Keratinocyte (primary cell): Measurements from ENCODE around the gene ERBB4. TPM values are rescaled to one million over a fixed set of nuclear protein-coding genes. Genes with fewer than 3 reads are reported as not detected.

Experiments
- DNase-seq: peaks from one replicate; pipeline ENCODE4 v3.0.0-alpha.2; 2011; ENCODE audit warnings: low read depth, missing footprints, low spot score
- FAIRE-seq: peaks from 2 replicates; lab custom pipeline; 2011; peaks lifted over from hg19 to GRCh38; lab: Jason Lieb, UNC
- H2AFZ ChIP-seq: 2 replicates; pipeline ENCODE4 v1.6.0; 2012; ENCODE audit warnings: low read length, control low read depth, inconsistent platforms; ENCODE audit not compliant: control insufficient read depth
- H3K27ac ChIP-seq: 2 replicates; pipeline ENCODE4 v1.5.1; 2011; ENCODE audit warnings: low read length; ENCODE audit not compliant: control insufficient read depth, insufficient read depth
- H3K27me3 ChIP-seq: 3 replicates; pipeline ENCODE4 v1.6.0; 2011; ENCODE audit warnings: low read length; ENCODE audit not compliant: control insufficient read depth, insufficient read depth; ENCODE audit errors: extremely low read depth
- H3K36me3 ChIP-seq, 2 experiments: 2 replicates in 1 of 2; 3 replicates in 1 of 2; pipeline ENCODE4 v1.5.1; 2011; ENCODE audit warnings: low read length in 2 of 2, mild to moderate bottlenecking in 1 of 2; ENCODE audit not compliant: control insufficient read depth in 2 of 2, insufficient read depth in 2 of 2; ENCODE audit errors: extremely low read depth in 1 of 2
- H3K4me1 ChIP-seq: 3 replicates; pipeline ENCODE4 v1.5.1; 2011; ENCODE audit warnings: low read length; ENCODE audit not compliant: control insufficient read depth, insufficient read depth; ENCODE audit errors: extremely low read depth
- H3K4me2 ChIP-seq: 3 replicates; pipeline ENCODE4 v1.6.0; 2011; ENCODE audit warnings: low read depth, low read length; ENCODE audit not compliant: control insufficient read depth, insufficient read depth; ENCODE audit errors: extremely low read depth
- H3K4me3 ChIP-seq, 3 experiments: fragments of 200-600 bp in 1 of 3; sonication (generic) in 1 of 3; 2 replicates in 2 of 3; 3 replicates in 1 of 3; pipeline ENCODE4 v1.5.1; 2011 to 2016; ENCODE audit warnings: low read length in 3 of 3, mild to moderate bottlenecking in 3 of 3, control low read depth in 2 of 3, inconsistent platforms in 1 of 3, low read depth in 1 of 3, mixed read lengths in 1 of 3, mixed run types in 1 of 3, moderate library complexity in 1 of 3; ENCODE audit not compliant: control insufficient read depth in 2 of 3, insufficient read depth in 2 of 3; ENCODE audit errors: extremely low read depth in 1 of 3
- H3K79me2 ChIP-seq: 2 replicates; pipeline ENCODE4 v1.6.0; 2012; ENCODE audit warnings: low read length; ENCODE audit not compliant: control insufficient read depth, insufficient read depth
- H3K9ac ChIP-seq: 3 replicates; pipeline ENCODE4 v1.6.0; 2011; ENCODE audit warnings: low read length; ENCODE audit not compliant: control insufficient read depth, insufficient read depth; ENCODE audit errors: extremely low read depth
- H3K9me1 ChIP-seq: 3 replicates; pipeline ENCODE4 v1.6.0; 2011; ENCODE audit warnings: low read length; ENCODE audit not compliant: control insufficient read depth, insufficient read depth; ENCODE audit errors: extremely low read depth
- H3K9me3 ChIP-seq: 2 replicates; pipeline ENCODE4 v1.5.1; 2012; ENCODE audit warnings: low read depth, low read length; ENCODE audit not compliant: control insufficient read depth
- H4K20me1 ChIP-seq: 3 replicates; pipeline ENCODE4 v1.6.0; 2011; ENCODE audit warnings: low read length; ENCODE audit not compliant: control insufficient read depth, insufficient read depth; ENCODE audit errors: extremely low read depth
- CTCF ChIP-seq, 3 experiments: IDR thresholded peaks in 1 of 3; conservative IDR thresholded peaks in 1 of 3; optimal IDR thresholded peaks in 1 of 3; 2 replicates in 2 of 3; 3 replicates in 1 of 3; pipeline versions ENCODE3 to v1.5.1; 2011; ENCODE audit warnings: low read length in 3 of 3, mild to moderate bottlenecking in 3 of 3, moderate library complexity in 2 of 3, control low read depth in 1 of 3, inconsistent platforms in 1 of 3; ENCODE audit not compliant: insufficient read depth in 2 of 3; ENCODE audit errors: extremely low read depth in 1 of 3
- EZH2 ChIP-seq: IDR thresholded peaks from one replicate; pipeline ENCODE4 v1.6.1; 2012; ENCODE audit warnings: inconsistent platforms, mild to moderate bottlenecking, low read length, moderate library complexity
- dilution Hi-C: fragments of 300-500 bp; cut with MboI; formaldehyde crosslinking; loops from one replicate; pipeline ENCODE4 v1.7.0; 2020; ENCODE audit warnings: low sequenced_read_pairs; ENCODE audit not compliant: extremely low pct_ligation_motif_present
- polyA plus RNA-seq, 5 experiments: library from polyadenylated mRNA; depleted of rRNA in 3 of 5; stranded (reverse) in 3 of 5; stranded (forward) in 1 of 5; unstranded in 1 of 5; fragments of >200 nt; gene quantifications; 1 replicate in 1 of 5; 2 replicates in 3 of 5; 3 replicates in 1 of 5; pipeline versions ENCODE4 v1.2.1 to v1.2.3, GENCODE V29; 2011 to 2012; ENCODE audit warnings: missing spikeins in 2 of 5, low read depth in 1 of 5, low replicate concordance in 1 of 5

The ERBB4 gene
- polyA plus RNA-seq, 1 donor (not counting 4 experiments of a cell fraction or from before 2014, with no cell fraction given): 0.01 TPM

GRCh38 chr2:212441821-212442220, 96.8 kb downstream of the ERBB4 start:
- DNase-seq (no peak), FAIRE-seq (no peak)
- no peak overlapping the region for H3K27ac ChIP-seq
- no peaks in the 10 kb centered on the region for H3K79me2 ChIP-seq
- dilution Hi-C loops: no loop called here
- H4K20me1 ChIP-seq: no peaks in the 10 kb centered on the region
- no peak overlapping the region for H2AFZ ChIP-seq
- H3K27me3 ChIP-seq: no peaks in the 10 kb centered on the region
- H3K4me3 ChIP-seq: no peak overlapping the region
- no peaks in the 10 kb centered on the region for H3K9me1 ChIP-seq
- H3K4me2 ChIP-seq: no peak overlapping the region
- TF ChIP-seq CTCF (optimal IDR thresholded peaks at IDR 0.05 in 1 of 3, IDR thresholded peaks at IDR 0.05 in 1 of 3, conservative IDR thresholded peaks at IDR 0.05 in 1 of 3; ENCODE audit: extremely low read depth in 1 of 3, insufficient read depth in 2 of 3, low read length in 3 of 3) (no peak), EZH2 (no peak)
- H3K4me1 ChIP-seq: no peaks in the 10 kb centered on the region
- H3K36me3 ChIP-seq: no peaks in the 10 kb centered on the region
- no peak overlapping the region for H3K9ac ChIP-seq
- no peaks in the 10 kb centered on the region for H3K9me3 ChIP-seq

GRCh38 chr2:212441141-212441540, 97.5 kb downstream of the ERBB4 start:
- Histone ChIP-seq H3K9me1 (no peaks in the 10 kb centered on the region), H3K4me1 (no peaks in the 10 kb centered on the region), H3K4me3 (no peak overlapping the region), H3K9ac (no peak overlapping the region), H3K36me3 (no peaks in the 10 kb centered on the region), H3K27me3 (no peaks in the 10 kb centered on the region), H4K20me1 (no peaks in the 10 kb centered on the region), H3K79me2 (no peaks in the 10 kb centered on the region), H3K9me3 (no peaks in the 10 kb centered on the region), H3K27ac (no peak overlapping the region), H3K4me2 (no peak overlapping the region), H2AFZ (no peak overlapping the region)
- FAIRE-seq (no peak), DNase-seq (no peak)
- TF ChIP-seq EZH2: no peak
- no peak for TF ChIP-seq CTCF (optimal IDR thresholded peaks at IDR 0.05 in 1 of 3, IDR thresholded peaks at IDR 0.05 in 1 of 3, conservative IDR thresholded peaks at IDR 0.05 in 1 of 3; ENCODE audit: extremely low read depth in 1 of 3, insufficient read depth in 2 of 3, low read length in 3 of 3)
- dilution Hi-C loops: no loop called here
